ENCODE data around the gene ZNF248.

ZNF248 gene

GRCh38 chr10:37760817-37761216 lies 96.6 kb downstream of the ZNF248 start:
- no peak for TF ChIP-seq CTCF (IDR thresholded peaks at IDR 0.05; ENCODE audit: control insufficient read depth, insufficient read depth, low read depth, low read length, missing control alignments)
- DNase-seq (ENCODE audit: low read depth), result no peak
- no peak overlapping the region for H3K4me3 ChIP-seq (ENCODE audit: control insufficient read depth, low read depth, low read length)

GRCh38 chr10:37758074-37758473 lies 99.3 kb downstream of the ZNF248 start:
- no peak for TF ChIP-seq CTCF (IDR thresholded peaks at IDR 0.05; ENCODE audit: control insufficient read depth, insufficient read depth, low read depth, low read length, missing control alignments)
- no peak overlapping the region for H3K4me3 ChIP-seq (ENCODE audit: control insufficient read depth, low read depth, low read length)
- DNase-seq (ENCODE audit: low read depth), result no peak

GRCh38 chr10:37754538-37755323 lies 102.7 kb downstream of the ZNF248 start:
- H3K4me3 ChIP-seq (ENCODE audit: control insufficient read depth, low read depth, low read length), result no peak overlapping the region
- peak; percentile 5 for DNase-seq (ENCODE audit: low read depth)
- peak; percentile 45 for TF ChIP-seq CTCF (IDR thresholded peaks at IDR 0.05; ENCODE audit: control insufficient read depth, insufficient read depth, low read depth, low read length, missing control alignments)

GRCh38 chr10:37752334-37752875 lies 105.0 kb downstream of the ZNF248 start:
- DNase-seq (ENCODE audit: low read depth), result no peak
- no peak overlapping the region for H3K4me3 ChIP-seq (ENCODE audit: control insufficient read depth, low read depth, low read length)
- TF ChIP-seq CTCF (IDR thresholded peaks at IDR 0.05; ENCODE audit: control insufficient read depth, insufficient read depth, low read depth, low read length, missing control alignments), result no peak

GRCh38 chr10:37748170-37748569 lies 109.2 kb downstream of the ZNF248 start:
- DNase-seq (ENCODE audit: low read depth), result no peak
- no peak for TF ChIP-seq CTCF (IDR thresholded peaks at IDR 0.05; ENCODE audit: control insufficient read depth, insufficient read depth, low read depth, low read length, missing control alignments)

GRCh38 chr10:37747081-37747480 lies 110.3 kb downstream of the ZNF248 start:
- no peak for DNase-seq (ENCODE audit: low read depth)
- TF ChIP-seq CTCF (IDR thresholded peaks at IDR 0.05; ENCODE audit: control insufficient read depth, insufficient read depth, low read depth, low read length, missing control alignments), result no peak
- no peak overlapping the region for H3K4me3 ChIP-seq (ENCODE audit: control insufficient read depth, low read depth, low read length)

More at GRCh38 chr10:37748170-37748569, 109.2 kb downstream of the ZNF248 start:
- no peak overlapping the region for H3K4me3 ChIP-seq (ENCODE audit: control insufficient read depth, low read depth, low read length)

Data from AG09309 (cell line).